T1000 (cell line): Measurements from ENCODE around the gene ARHGAP4.

Experiments used
- DNase-seq: peaks from one replicate; lab custom pipeline; 2025; ENCODE audit warnings: mixed read lengths; lab: John Stamatoyannopoulos, UW

The ARHGAP4 gene

GRCh38 chrX:153866302-153867019, 59.6 kb downstream of the ARHGAP4 start:
- DNase-seq: no peak

DNA sequence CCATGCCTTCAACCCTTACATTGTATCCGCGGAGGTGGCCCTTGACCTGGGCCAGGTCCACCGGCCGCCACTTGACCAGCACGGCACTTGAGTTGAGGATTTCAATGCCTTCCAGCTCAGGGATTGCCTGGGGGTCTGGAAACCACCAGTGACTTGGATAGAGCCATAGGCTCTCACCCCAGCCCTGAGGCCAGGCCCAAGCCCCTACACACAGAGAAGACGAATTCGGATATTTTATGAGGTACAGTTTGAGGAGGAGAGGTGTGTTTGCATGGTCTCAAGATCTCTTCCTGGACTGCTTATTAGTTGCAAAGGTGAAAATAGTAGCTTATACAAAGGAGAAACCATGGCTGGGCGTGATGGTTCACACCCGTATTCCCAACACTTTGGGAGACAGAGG, 60.4 kb downstream of the ARHGAP4 start:
- DNase-seq: no peak

- no peak for DNase-seq
Measured at GRCh38 chrX:153865321-153865580, 60.8 kb downstream of the ARHGAP4 start.

- no peak for DNase-seq
Measured at GRCh38 chrX:153864561-153865320, 61.3 kb downstream of the ARHGAP4 start.

DNA sequence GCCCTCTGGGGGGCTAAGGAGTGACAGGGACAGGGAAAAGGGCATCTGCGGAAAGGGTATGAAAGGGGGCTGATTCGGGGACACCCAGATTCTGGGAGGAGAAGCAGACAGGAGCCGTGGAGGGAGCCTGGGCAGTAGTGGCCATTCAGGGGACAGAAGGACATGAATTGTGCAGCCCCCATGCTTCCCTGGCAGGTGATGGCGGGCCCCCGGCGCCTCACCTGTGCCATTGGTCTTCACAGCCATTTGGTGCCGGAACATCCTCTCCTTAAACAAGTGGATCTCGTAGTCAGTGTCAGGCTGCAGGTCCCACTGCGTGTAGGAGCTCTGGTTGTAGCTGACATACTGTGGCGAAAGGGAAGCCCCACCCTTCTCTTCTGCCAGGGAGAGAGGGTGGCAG, 62.0 kb downstream of the ARHGAP4 start:
- no peak for DNase-seq

DNA sequence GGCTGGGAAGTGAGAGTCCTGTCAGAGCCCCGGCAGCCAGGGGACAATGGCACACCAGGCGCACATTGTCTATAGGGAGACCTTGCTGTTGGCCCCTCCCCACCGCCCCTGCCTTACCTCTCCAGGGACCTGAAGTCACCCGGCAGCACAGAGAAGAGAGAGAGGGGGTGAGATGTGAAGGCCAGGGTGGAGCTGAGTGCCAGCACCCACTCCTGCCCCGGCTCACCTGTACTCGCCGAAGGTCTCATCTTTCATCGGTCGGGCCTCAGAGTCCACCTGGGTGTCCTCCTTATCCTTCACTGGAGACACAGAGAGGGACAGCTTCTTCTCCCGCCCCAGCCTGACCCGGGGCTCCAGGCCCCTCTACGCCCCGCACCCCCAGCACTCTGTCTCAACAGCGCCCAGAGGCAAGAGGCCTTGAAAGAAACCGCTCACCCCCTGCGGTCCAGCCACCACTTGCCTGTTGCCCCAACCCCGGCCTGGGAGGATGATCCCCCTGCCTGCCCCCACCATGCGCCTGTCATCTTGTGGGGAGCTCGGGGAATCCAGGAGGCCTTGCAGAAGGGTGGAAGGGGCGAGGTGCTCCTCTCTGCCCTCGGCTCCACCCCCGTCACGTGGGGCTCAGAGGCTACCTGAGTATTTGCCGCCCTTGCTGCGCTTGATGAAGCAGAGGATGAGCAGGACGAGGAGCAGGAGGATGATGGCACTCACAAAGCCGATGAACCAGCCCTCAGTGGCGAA, 62.6 kb downstream of the ARHGAP4 start:
- DNase-seq: no peak

DNA sequence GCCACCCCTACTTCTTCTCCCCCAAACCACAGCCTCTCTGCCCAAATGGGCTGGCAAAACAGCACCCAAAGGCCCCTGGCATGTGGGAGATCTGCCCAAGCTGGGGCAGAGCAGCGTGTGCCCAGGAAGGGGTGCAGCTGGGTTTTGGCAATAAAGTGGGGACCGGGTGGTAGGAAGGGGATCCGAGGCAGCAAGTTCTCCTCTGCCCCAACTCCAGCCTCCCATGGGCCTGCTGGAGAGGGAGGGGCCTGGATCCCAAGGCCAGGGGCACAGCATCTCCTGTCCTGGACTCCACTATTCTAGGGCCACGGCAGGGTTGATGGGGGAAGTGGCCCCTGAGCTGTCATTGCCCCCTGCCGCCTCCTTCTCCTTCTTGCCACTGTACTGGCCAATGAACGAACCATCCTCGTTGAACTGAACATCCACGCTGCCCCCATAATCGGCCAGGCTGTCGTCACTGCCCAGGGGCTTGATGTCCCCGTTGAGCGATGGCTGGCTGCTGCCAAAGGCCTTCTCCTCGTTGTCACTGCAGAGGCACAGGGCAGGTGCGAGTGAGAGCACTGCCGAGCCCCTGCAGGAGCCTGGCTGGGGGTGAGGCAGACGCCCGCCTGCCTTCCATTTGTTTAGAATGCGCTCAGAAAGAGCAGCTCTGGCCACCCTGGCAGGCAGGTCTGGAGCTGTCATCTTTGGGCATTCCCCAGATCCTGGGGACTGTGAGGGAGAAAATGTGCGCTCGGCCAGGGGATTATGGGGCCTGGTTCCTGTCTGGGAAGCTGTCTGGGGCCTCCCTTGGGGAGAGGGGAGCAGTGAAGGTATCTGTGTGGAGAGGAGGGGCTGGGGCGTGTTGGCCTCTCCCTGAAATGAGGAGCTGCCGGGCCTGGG, 63.5 kb downstream of the ARHGAP4 start:
- DNase-seq: no peak

- no peak for DNase-seq
Measured at GRCh38 chrX:153861733-153862310, 64.2 kb downstream of the ARHGAP4 start.

DNA sequence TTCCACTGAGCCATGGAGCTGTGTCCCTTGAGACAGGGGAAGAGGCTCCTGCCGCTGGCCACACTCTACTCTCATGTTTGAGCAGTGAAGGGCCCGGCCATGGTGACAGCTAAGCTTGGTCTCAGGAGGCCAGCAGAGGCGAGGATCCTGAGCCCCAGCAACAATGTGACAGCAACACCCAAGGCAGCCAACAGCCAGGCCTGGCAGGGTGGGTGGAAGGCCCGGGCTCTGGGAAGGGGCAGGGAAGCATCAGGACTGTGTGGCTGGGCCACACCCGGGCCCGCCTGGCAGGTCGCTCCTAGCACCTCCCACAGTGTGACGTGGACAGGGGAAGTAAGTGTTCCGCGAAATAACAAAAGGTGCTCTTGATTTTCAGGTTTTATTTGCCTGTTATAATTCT, 64.9 kb downstream of the ARHGAP4 start:
- DNase-seq: no peak
